K562 (cell line): ENCODE measurements around the gene KLHL29.

ENCODE experiments used
- BHLHE40 ChIP-seq: IDR thresholded peaks from 2 replicates; pipeline ENCODE4 v1.6.1; 2011; ENCODE audit warnings: low read length, improper control_type of control experiment
- C11orf30 ChIP-seq: fragments of 450-650 bp; IDR thresholded peaks from 2 replicates; pipeline ENCODE4 v1.6.1; 2016; ENCODE audit warnings: low read depth, mild to moderate bottlenecking
- SAFB2 ChIP-seq: fragments of 200-400 bp; formaldehyde crosslinking; IDR thresholded peaks from 2 replicates; pipeline ENCODE4 v1.6.1; 2018; ENCODE audit warnings: borderline replicate concordance, low read length, low read depth, moderate library complexity; ENCODE audit not compliant: severe bottlenecking

GRCh38 chr2:23703037-23703582 lies 318.1 kb downstream of the KLHL29 start:
- TF ChIP-seq C11orf30 (no peak), SAFB2 (no peak), BHLHE40 (no peak)
